ENCODE measurements around the gene STH. TPM values are rescaled to one million over a fixed set of nuclear protein-coding genes. Genes with fewer than 3 reads are reported as not detected.

The STH gene
- total RNA-seq (2022; extraction: Qiagen RNA extraction; ENCODE audit: low read depth): not detected in 5 replicates

GRCh38 chr17:45998987-45999899 lies at the start of gene STH:
Gene STH, plus strand, starts transcription at chr17:45999250. Its CDS starts 30 bp downstream, at chr17:45999280.

Other genes with a start within 250 kb of the STH start
- 0.11 to 0.27 TPM (median 0.12 TPM) in 4 of 5 replicates, not detected in the other for gene CRHR1, start 214.9 kb upstream of the STH start, total RNA-seq (2022; extraction: Qiagen RNA extraction; ENCODE audit: low read depth)
- not detected in 5 replicates for gene SPPL2C, start 154.4 kb upstream of the STH start, total RNA-seq (2022; extraction: Qiagen RNA extraction; ENCODE audit: low read depth)
- gene MAPT, start 104.7 kb upstream of the STH start, total RNA-seq (2022; extraction: Qiagen RNA extraction; ENCODE audit: low read depth): 1.5 to 1.9 TPM (median 1.6 TPM) in 5 replicates
- 22.2 to 26.5 TPM (median 23.3 TPM) in 5 replicates for gene KANSL1, start 194.2 kb downstream of the STH start, total RNA-seq (2022; extraction: Qiagen RNA extraction; ENCODE audit: low read depth)